NCI-H446 treated with DMSO at 0.1 percent for 48 hours (cell line): ENCODE measurements around the gene ATXN2.

Experiments used
- DNase-seq: peaks from one replicate; lab custom pipeline; 2025; lab: John Stamatoyannopoulos, UW

The ATXN2 gene

GRCh38 chr12:111448846-111449790 is 150.0 kb downstream of the ATXN2 start:
- no peak for DNase-seq

GRCh38 chr12:111448266-111448830 is 150.8 kb downstream of the ATXN2 start:
- no peak for DNase-seq

- DNase-seq: no peak
These were observed 151.4 kb downstream of the ATXN2 start for GRCh38 chr12:111447571-111448265.

GRCh38 chr12:111446631-111447570 is 152.2 kb downstream of the ATXN2 start:
- DNase-seq: no peak

GRCh38 chr12:111445726-111446581 is 153.2 kb downstream of the ATXN2 start:
- DNase-seq: no peak

DNA sequence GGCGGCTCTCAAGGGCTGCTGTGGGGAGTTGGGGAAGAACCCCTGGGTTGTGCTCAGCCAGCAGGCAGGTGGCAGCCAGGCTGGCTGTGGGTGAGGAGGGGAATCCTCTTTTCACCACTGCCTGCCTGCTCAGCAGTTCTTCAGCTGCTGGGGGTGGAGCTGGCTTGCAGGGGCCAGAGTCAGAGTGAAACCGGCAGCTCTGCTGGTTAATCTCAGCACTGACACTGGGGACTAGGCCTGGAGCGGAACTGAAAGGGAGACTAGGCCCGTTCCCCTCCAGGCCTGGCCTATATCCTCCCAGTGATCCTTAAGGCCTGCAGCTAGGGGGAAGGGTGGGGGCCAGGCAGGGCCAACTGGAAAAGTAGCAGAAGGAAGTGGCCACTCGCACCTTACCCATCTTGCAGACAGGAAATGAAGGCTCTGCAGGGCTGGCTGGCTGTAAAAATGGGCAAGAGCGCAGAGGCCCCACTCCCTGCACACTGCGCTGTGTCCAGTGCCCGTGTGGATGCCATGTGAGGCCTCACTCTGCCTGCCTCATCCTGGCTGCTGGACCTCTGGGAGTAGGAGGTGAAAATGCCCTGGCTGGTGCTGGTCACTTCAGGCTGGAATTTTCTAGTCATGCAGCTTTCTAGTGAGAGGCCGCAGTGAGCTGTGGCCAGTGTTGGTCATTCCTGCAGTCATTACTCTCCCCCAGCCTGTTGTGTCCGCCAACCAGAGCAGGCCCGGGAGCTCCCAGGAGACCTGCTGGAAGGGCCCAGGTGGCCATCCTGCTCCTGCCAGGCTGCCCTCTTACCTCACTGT is 154.0 kb downstream of the ATXN2 start:
- no peak for DNase-seq

DNA sequence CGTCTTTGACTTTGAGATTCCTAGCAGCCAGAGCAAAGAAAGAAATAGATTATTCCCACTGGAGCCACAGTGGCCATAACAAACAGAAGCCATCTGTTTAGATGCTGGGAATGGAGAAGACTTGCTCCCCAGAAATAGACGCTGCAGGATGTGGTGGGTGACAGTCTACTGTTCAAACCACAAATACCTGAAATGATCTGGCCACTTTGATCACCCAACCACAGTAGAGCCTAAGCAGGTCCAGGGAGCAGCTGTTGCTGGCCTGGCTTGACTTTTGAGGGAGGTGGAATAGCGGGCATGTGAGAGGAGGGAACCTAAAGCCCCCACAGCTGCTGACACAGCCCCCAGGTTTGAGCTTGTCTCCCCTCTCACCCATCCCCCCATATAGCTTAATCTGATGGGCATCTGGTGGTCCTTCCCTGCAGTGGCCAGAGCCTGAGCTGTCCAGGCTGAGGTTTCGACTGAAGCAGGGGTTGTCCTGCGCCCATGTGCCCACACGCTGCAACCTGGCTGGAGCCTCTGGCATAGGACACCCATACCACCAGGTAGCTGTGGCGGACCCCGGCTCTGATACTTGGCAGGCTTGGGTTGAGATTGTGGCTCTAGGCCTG is 154.7 kb downstream of the ATXN2 start:
- no peak for DNase-seq

- DNase-seq: no peak
These were observed 155.5 kb downstream of the ATXN2 start for GRCh38 chr12:111443586-111443985.

DNA sequence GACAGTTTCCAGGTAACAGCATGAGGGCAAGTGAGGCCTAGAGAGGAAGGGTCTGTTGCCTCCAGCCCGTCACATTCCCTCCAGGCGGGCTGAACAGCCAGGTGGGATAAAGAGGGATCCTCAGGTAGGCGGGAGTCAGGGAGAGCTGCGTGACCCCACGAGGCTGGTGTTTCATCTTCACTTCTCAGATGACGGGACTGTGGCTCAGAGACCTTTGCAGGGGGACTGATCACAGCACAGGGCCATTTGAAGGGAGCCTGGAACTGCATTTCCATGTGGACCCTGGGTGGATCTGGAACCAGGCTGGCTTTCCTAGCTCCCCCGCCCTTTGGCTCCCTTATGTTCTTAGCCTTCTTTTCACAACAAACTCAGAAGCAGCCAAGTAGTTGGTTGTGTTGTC is 156.0 kb downstream of the ATXN2 start:
- DNase-seq: no peak

DNA sequence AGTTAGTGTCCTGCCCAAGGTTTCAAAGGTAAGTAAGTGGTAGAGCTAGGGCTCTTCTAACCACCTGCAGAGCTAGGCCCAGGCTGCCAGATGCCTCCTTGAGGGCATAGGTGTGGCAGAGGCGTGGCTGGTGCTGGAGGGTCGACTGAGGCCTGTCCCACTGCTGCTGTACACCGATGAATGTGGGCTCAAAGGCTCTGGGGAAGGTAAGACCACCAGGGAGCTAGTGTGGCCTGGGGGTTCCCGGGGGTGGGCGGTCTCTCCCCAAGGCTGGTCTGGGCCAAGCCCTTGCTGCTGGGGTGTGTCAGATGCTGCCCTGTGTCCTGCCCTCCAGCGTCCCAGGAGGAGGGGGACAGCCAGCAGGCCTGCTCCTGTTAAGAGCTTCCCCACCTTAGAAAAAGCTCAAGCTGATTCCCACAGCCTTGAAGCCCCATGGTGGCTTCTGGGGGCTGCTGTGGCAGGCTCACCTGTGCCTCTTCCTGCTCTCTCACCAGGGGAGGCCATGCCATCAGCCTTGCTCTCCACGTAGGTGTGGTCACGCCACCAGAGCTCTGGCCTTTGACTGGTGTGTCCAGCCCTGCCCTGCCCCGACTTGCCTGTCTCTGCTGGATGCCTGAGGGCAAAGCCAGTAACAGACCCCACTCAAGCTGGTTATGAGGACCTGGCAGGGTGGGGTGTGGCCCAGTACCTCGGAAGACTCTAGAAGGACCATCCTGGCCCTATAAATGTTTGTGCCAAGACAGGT is 156.6 kb downstream of the ATXN2 start:
- DNase-seq: no peak

GRCh38 chr12:111441107-111441928 is 157.8 kb downstream of the ATXN2 start:
- DNase-seq: no peak

- no peak for DNase-seq
These were observed 158.5 kb downstream of the ATXN2 start for GRCh38 chr12:111440631-111441030.

DNA sequence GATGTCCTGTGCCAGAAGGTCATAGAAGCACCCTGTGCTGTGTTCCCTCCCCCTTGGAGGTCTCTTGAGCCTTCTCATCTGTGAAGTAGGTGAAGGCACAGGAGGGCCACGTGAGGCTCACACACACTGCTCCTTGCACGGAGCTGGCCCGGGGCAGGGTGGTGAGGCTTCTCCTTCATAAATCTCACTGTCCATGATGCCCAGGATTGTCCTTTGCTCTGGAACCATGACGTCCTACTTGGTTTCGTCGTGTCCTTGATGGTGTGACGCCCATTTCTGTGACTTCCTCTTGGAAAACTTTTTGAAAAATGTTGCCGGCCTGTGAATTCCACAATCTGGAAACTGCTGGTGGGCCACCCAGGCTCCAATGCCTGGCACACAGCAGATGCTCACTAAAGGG is 159.0 kb downstream of the ATXN2 start:
- no peak for DNase-seq

DNA sequence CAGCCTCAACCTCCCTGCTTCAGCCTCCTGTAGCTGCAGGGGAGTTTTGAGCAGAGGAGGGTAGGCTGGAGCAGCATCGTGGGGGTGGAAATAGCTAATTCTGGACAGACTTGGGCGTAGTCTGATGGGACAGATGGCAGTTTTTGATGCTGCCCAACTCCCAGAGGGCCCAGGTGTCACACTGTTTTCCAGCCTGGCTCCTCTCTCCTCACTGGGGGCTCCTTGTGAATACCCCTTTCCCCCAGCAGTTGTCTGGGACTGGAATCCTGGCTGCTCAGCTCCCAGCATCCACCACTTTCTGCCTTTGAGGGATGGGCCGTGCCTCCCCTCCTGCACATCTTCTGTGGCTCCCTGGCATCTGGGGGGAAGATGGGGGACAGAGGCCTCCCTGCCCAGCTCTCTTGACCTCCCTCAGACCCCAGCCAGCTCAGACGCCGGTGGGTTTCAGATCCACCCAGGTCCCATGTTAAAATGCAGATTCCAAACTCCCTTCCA is 159.4 kb downstream of the ATXN2 start:
- no peak for DNase-seq

DNA sequence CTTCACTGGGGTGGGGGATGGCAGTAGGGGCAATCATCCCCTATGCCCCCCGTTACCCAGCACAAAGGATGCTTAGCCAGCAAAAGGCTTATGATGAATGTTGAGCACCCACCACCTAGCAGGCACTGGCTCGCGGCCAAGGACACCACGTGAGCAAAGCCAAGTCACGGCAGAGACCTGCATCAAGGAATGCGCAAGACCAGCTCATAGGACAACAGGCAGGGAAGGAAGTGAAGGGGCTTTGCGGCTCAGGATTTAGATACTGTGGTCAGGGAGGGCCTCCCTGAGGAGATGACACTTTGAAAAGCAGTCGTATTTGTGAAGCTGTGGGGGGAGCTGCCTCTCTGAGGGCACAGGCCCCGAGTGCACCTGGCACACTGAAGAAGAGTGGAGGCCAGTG is 160.6 kb downstream of the ATXN2 start:
- DNase-seq: no peak

DNA sequence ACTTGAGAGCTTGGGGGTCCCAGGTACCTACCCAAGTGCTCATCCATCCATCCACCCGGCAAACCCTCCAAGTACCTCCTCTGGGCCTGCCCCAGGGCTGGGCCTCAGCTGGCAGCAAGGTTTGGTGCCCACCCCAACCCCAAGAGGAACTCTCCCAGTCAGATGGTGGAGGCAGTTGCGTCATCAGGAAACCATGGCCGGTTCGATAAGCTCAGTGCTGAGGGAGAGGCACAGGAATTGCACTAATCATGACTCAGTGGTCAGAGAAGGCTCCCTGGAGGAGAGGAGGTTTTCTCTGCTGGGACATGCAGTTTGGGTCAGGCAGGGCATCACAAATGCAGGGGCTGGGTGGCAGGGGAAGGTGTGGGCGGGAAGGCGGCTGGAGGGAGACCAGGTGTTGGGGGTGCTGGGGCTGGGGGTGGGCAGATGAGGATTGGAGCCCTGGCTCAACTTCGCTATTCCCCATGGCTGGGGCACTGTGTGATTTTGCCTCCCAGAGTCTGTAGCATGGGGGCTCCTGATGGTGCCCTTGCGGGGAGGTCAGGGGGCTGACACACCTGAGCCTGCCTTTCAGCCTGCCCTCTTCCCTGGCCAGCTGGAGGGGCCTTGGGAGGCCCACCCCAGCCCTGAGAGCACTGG is 161.2 kb downstream of the ATXN2 start:
- no peak for DNase-seq

DNA sequence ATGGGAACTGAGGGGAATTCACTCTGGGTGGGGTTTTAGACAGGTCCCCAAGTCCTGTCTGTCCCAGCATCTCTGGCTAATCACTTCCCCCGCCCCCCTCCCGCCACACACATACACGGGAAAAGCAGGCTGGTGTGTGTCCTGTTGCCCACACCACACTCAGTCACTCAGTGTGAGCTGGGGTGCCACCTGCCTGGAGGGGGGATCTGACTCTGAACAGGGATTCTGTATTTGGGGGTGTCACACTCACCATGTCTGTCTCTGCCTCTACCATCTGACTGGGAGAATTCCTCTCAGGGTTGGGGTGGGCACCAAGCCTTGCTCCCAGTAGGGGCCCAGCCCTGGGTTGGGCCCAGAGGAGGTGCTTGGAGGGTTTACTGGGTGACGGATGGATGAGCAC is 162.3 kb downstream of the ATXN2 start:
- no peak for DNase-seq
